Measurements from ENCODE around the gene CD2AP.

CD2AP gene

GRCh38 chr6:47446669-47447330 lies 30.8 kb upstream of the CD2AP start:
- H3K27me3 ChIP-seq, result no peaks in the 10 kb centered on the region
- no peak for DNase-seq
- H3K9me3 ChIP-seq, result no peaks in the 10 kb centered on the region
- no peaks in the 10 kb centered on the region for H3K36me3 ChIP-seq
- no peak for TF ChIP-seq CTCF (IDR thresholded peaks at IDR 0.05)
- intact Hi-C loops (cut with DNase I; ENCODE audit: low total_unique reads), result no loop called here
- no peak overlapping the region for H3K27ac ChIP-seq
- H3K4me1 ChIP-seq, result no peaks in the 10 kb centered on the region
- H3K4me3 ChIP-seq, result no peak overlapping the region

GRCh38 chr6:47447722-47448121 lies 29.9 kb upstream of the CD2AP start:
- H3K27ac ChIP-seq, result no peak overlapping the region
- no peaks in the 10 kb centered on the region for H3K4me1 ChIP-seq
- no peaks in the 10 kb centered on the region for H3K9me3 ChIP-seq
- no peak for TF ChIP-seq CTCF (IDR thresholded peaks at IDR 0.05)
- no peaks in the 10 kb centered on the region for H3K27me3 ChIP-seq
- DNase-seq, result no peak
- H3K4me3 ChIP-seq, result no peak overlapping the region
- H3K36me3 ChIP-seq, result no peaks in the 10 kb centered on the region
- intact Hi-C loops (cut with DNase I; ENCODE audit: low total_unique reads), result no loop called here

GRCh38 chr6:47451162-47451561 lies 26.4 kb upstream of the CD2AP start:
- intact Hi-C loops (cut with DNase I; ENCODE audit: low total_unique reads), result no loop called here
- no peak for DNase-seq

GRCh38 chr6:47452899-47453298 lies 24.7 kb upstream of the CD2AP start:
- no peak for DNase-seq
- no peak overlapping the region for H3K27ac ChIP-seq
- H3K4me3 ChIP-seq, result no peak overlapping the region
- no peaks in the 10 kb centered on the region for H3K4me1 ChIP-seq
- no peaks in the 10 kb centered on the region for H3K9me3 ChIP-seq
- TF ChIP-seq CTCF (IDR thresholded peaks at IDR 0.05), result no peak
- no peaks in the 10 kb centered on the region for H3K36me3 ChIP-seq
- no peaks in the 10 kb centered on the region for H3K27me3 ChIP-seq
- intact Hi-C loops (cut with DNase I; ENCODE audit: low total_unique reads), result no loop called here

More at GRCh38 chr6:47451162-47451561, 26.4 kb upstream of the CD2AP start:
- TF ChIP-seq CTCF (IDR thresholded peaks at IDR 0.05), result no peak
- Histone ChIP-seq H3K4me3 (no peak overlapping the region), H3K9me3 (no peaks in the 10 kb centered on the region), H3K27me3 (no peaks in the 10 kb centered on the region), H3K4me1 (no peaks in the 10 kb centered on the region), H3K36me3 (no peaks in the 10 kb centered on the region), H3K27ac (no peak overlapping the region)

GRCh38 chr6:47453372-47453936 lies 24.1 kb upstream of the CD2AP start:
- no peak for TF ChIP-seq CTCF (IDR thresholded peaks at IDR 0.05)
- Histone ChIP-seq H3K27ac (no peak overlapping the region), H3K36me3 (no peaks in the 10 kb centered on the region), H3K4me3 (no peak overlapping the region), H3K27me3 (no peaks in the 10 kb centered on the region), H3K4me1 (no peaks in the 10 kb centered on the region), H3K9me3 (no peaks in the 10 kb centered on the region)
- no peak for DNase-seq
- intact Hi-C loops (cut with DNase I; ENCODE audit: low total_unique reads), result no loop called here

All from tibial artery (tissue), 4 donors.